Measurements from ENCODE around the gene MYO1H.
"Not testable (repeated sequence)": the region's sequence is repeated elsewhere in the genome, so short reads cannot be mapped to it uniquely, and the experiment has no call there.

Gene MYO1H

GRCh38 chr12:109428037-109428629 lies 80.4 kb downstream of the MYO1H start:
- Histone ChIP-seq H2BK120ac (ENCODE audit: low read depth, low read length) (no peak overlapping the region), H3K9ac (ENCODE audit: low read length) (no peak overlapping the region), H3K4ac (ENCODE audit: low read depth, low read length) (no peak overlapping the region), H3K56ac (ENCODE audit: low read length) (no peak overlapping the region), H3K79me1 (ENCODE audit: low read length) (no peaks in the 10 kb centered on the region), H2BK5ac (ENCODE audit: low read length) (no peak overlapping the region), H3K27me3 (ENCODE audit: insufficient read depth, low read length, poor library complexity) (no peaks in the 10 kb centered on the region), H4K5ac (ENCODE audit: low read length) (no peak overlapping the region), H2BK15ac (replicated peaks; ENCODE audit: low read depth) (no peak overlapping the region), H3K79me2 (ENCODE audit: control insufficient read depth, insufficient read depth, low read length) (no peaks in the 10 kb centered on the region), H4K8ac (ENCODE audit: low read depth, low read length) (no peak overlapping the region), H3K4me2 (ENCODE audit: low read length) (no peak overlapping the region), H3K23ac (ENCODE audit: low read length) (no peak overlapping the region), H2AK5ac (ENCODE audit: low read length) (no peak overlapping the region), H3K18ac (ENCODE audit: low read length) (no peak overlapping the region), H3K36me3 (ENCODE audit: control insufficient read depth, insufficient read depth, low read length) (no peaks in the 10 kb centered on the region), H3K4me3 (ENCODE audit: low read length) (no peak overlapping the region), H3K4me1 (ENCODE audit: control insufficient read depth, low read depth, low read length) (no peaks in the 10 kb centered on the region), H3K27ac (ENCODE audit: low read depth, low read length) (no peak overlapping the region)
- WGBS (ENCODE audit: extremely low coverage, insufficient coverage, low lambda C conversion rate), result no CpG with 5 or more reads among the region's 8 CpGs
- peak; percentile 86 for DNase-seq

- H3K23ac ChIP-seq (ENCODE audit: low read length); H3K4me1 ChIP-seq (ENCODE audit: control insufficient read depth, low read depth, low read length); H3K18ac ChIP-seq (ENCODE audit: low read length); H3K4me2 ChIP-seq (ENCODE audit: low read length); H3K56ac ChIP-seq (ENCODE audit: low read length); H3K27ac ChIP-seq (ENCODE audit: low read depth, low read length); H4K8ac ChIP-seq (ENCODE audit: low read depth, low read length); H3K79me2 ChIP-seq (ENCODE audit: control insufficient read depth, insufficient read depth, low read length); H3K9ac ChIP-seq (ENCODE audit: low read length); H4K5ac ChIP-seq (ENCODE audit: low read length); H2AK5ac ChIP-seq (ENCODE audit: low read length); H3K4ac ChIP-seq (ENCODE audit: low read depth, low read length); H2BK5ac ChIP-seq (ENCODE audit: low read length); H3K4me3 ChIP-seq (ENCODE audit: low read length); H3K36me3 ChIP-seq (ENCODE audit: control insufficient read depth, insufficient read depth, low read length); DNase-seq; H3K79me1 ChIP-seq (ENCODE audit: low read length); H2BK120ac ChIP-seq (ENCODE audit: low read depth, low read length); H3K27me3 ChIP-seq (ENCODE audit: insufficient read depth, low read length, poor library complexity); H2BK15ac ChIP-seq (replicated peaks; ENCODE audit: low read depth): not testable (repeated sequence)
- WGBS (ENCODE audit: extremely low coverage, insufficient coverage, low lambda C conversion rate), result no CpG with 5 or more reads among the region's 3 CpGs
These were observed 81.1 kb downstream of the MYO1H start for GRCh38 chr12:109428804-109429203.

GRCh38 chr12:109430244-109430643 lies 82.5 kb downstream of the MYO1H start:
- H3K4me1 ChIP-seq (ENCODE audit: control insufficient read depth, low read depth, low read length), result no peaks in the 10 kb centered on the region
- no peak overlapping the region for H2BK120ac ChIP-seq (ENCODE audit: low read depth, low read length)
- DNase-seq, result no peak
- H3K9ac ChIP-seq (ENCODE audit: low read length), result no peak overlapping the region
- no peak overlapping the region for H2BK5ac ChIP-seq (ENCODE audit: low read length)
- no CpG with 5 or more reads among the region's 6 CpGs for whole genome bisulfite sequencing (ENCODE audit: extremely low coverage, insufficient coverage, low lambda C conversion rate)
- no peaks in the 10 kb centered on the region for H3K79me2 ChIP-seq (ENCODE audit: control insufficient read depth, insufficient read depth, low read length)
- H4K8ac ChIP-seq (ENCODE audit: low read depth, low read length), result no peak overlapping the region
- no peak overlapping the region for H3K4me2 ChIP-seq (ENCODE audit: low read length)
- no peak overlapping the region for H3K56ac ChIP-seq (ENCODE audit: low read length)
- H3K18ac ChIP-seq (ENCODE audit: low read length), result no peak overlapping the region
- H3K23ac ChIP-seq (ENCODE audit: low read length), result no peak overlapping the region
- H3K27me3 ChIP-seq (ENCODE audit: insufficient read depth, low read length, poor library complexity), result no peaks in the 10 kb centered on the region
- H3K79me1 ChIP-seq (ENCODE audit: low read length), result no peaks in the 10 kb centered on the region
- H3K27ac ChIP-seq (ENCODE audit: low read depth, low read length), result no peak overlapping the region
- H3K36me3 ChIP-seq (ENCODE audit: control insufficient read depth, insufficient read depth, low read length), result no peaks in the 10 kb centered on the region
- no peak overlapping the region for H3K4ac ChIP-seq (ENCODE audit: low read depth, low read length)
- H2AK5ac ChIP-seq (ENCODE audit: low read length), result no peak overlapping the region
- no peak overlapping the region for H4K5ac ChIP-seq (ENCODE audit: low read length)
- no peak overlapping the region for H2BK15ac ChIP-seq (replicated peaks; ENCODE audit: low read depth)
- H3K4me3 ChIP-seq (ENCODE audit: low read length), result no peak overlapping the region

- H3K79me2 ChIP-seq (ENCODE audit: control insufficient read depth, insufficient read depth, low read length), result no peaks in the 10 kb centered on the region
- no peak overlapping the region for H2AK5ac ChIP-seq (ENCODE audit: low read length)
- H3K4me3 ChIP-seq (ENCODE audit: low read length), result no peak overlapping the region
- no peak for DNase-seq
- H3K4me1 ChIP-seq (ENCODE audit: control insufficient read depth, low read depth, low read length), result peaks cover 6% of the 10 kb centered on the region
- no peak overlapping the region for H3K23ac ChIP-seq (ENCODE audit: low read length)
- no peak overlapping the region for H3K18ac ChIP-seq (ENCODE audit: low read length)
- no peak overlapping the region for H2BK5ac ChIP-seq (ENCODE audit: low read length)
- WGBS (ENCODE audit: extremely low coverage, insufficient coverage, low lambda C conversion rate), result no CpG with 5 or more reads among the region's 6 CpGs
- no peak overlapping the region for H2BK15ac ChIP-seq (replicated peaks; ENCODE audit: low read depth)
- H3K4me2 ChIP-seq (ENCODE audit: low read length), result no peak overlapping the region
- H3K27ac ChIP-seq (ENCODE audit: low read depth, low read length), result no peak overlapping the region
- H4K8ac ChIP-seq (ENCODE audit: low read depth, low read length), result no peak overlapping the region
- no peak overlapping the region for H3K4ac ChIP-seq (ENCODE audit: low read depth, low read length)
- H2BK120ac ChIP-seq (ENCODE audit: low read depth, low read length), result no peak overlapping the region
- no peaks in the 10 kb centered on the region for H3K27me3 ChIP-seq (ENCODE audit: insufficient read depth, low read length, poor library complexity)
- no peak overlapping the region for H3K9ac ChIP-seq (ENCODE audit: low read length)
- H3K56ac ChIP-seq (ENCODE audit: low read length), result no peak overlapping the region
- H4K5ac ChIP-seq (ENCODE audit: low read length), result no peak overlapping the region
- H3K79me1 ChIP-seq (ENCODE audit: low read length), result no peaks in the 10 kb centered on the region
- H3K36me3 ChIP-seq (ENCODE audit: control insufficient read depth, insufficient read depth, low read length), result no peaks in the 10 kb centered on the region
These were observed 84.7 kb downstream of the MYO1H start for GRCh38 chr12:109432431-109432830.

GRCh38 chr12:109432842-109433304 lies 85.2 kb downstream of the MYO1H start:
- Histone ChIP-seq H2BK120ac (ENCODE audit: low read depth, low read length) (no peak overlapping the region), H2AK5ac (ENCODE audit: low read length) (no peak overlapping the region), H3K9ac (ENCODE audit: low read length) (no peak overlapping the region), H3K4me1 (ENCODE audit: control insufficient read depth, low read depth, low read length) (peaks cover 6% of the 10 kb centered on the region), H3K23ac (ENCODE audit: low read length) (no peak overlapping the region), H3K18ac (ENCODE audit: low read length) (no peak overlapping the region), H3K27me3 (ENCODE audit: insufficient read depth, low read length, poor library complexity) (no peaks in the 10 kb centered on the region), H2BK15ac (replicated peaks; ENCODE audit: low read depth) (no peak overlapping the region), H3K4me2 (ENCODE audit: low read length) (no peak overlapping the region), H3K27ac (ENCODE audit: low read depth, low read length) (no peak overlapping the region), H4K8ac (ENCODE audit: low read depth, low read length) (no peak overlapping the region), H3K4me3 (ENCODE audit: low read length) (no peak overlapping the region), H4K5ac (ENCODE audit: low read length) (no peak overlapping the region), H3K36me3 (ENCODE audit: control insufficient read depth, insufficient read depth, low read length) (no peaks in the 10 kb centered on the region), H2BK5ac (ENCODE audit: low read length) (no peak overlapping the region), H3K79me1 (ENCODE audit: low read length) (no peaks in the 10 kb centered on the region), H3K79me2 (ENCODE audit: control insufficient read depth, insufficient read depth, low read length) (no peaks in the 10 kb centered on the region), H3K4ac (ENCODE audit: low read depth, low read length) (no peak overlapping the region), H3K56ac (ENCODE audit: low read length) (no peak overlapping the region)
- no CpG with 5 or more reads among the region's 14 CpGs for WGBS (ENCODE audit: extremely low coverage, insufficient coverage, low lambda C conversion rate)
- peak; percentile 90 for DNase-seq

- H3K79me2 ChIP-seq (ENCODE audit: control insufficient read depth, insufficient read depth, low read length), result no peaks in the 10 kb centered on the region
- peak; percentile 36 for DNase-seq
- H3K4ac ChIP-seq (ENCODE audit: low read depth, low read length), result no peak overlapping the region
- H3K9ac ChIP-seq (ENCODE audit: low read length), result no peak overlapping the region
- WGBS (ENCODE audit: extremely low coverage, insufficient coverage, low lambda C conversion rate), result no CpG with 5 or more reads among the region's 4 CpGs
- no peak overlapping the region for H2BK5ac ChIP-seq (ENCODE audit: low read length)
- no peak overlapping the region for H2BK15ac ChIP-seq (replicated peaks; ENCODE audit: low read depth)
- no peak overlapping the region for H2AK5ac ChIP-seq (ENCODE audit: low read length)
- no peak overlapping the region for H4K8ac ChIP-seq (ENCODE audit: low read depth, low read length)
- H3K4me2 ChIP-seq (ENCODE audit: low read length), result no peak overlapping the region
- H3K4me3 ChIP-seq (ENCODE audit: low read length), result no peak overlapping the region
- H3K18ac ChIP-seq (ENCODE audit: low read length), result no peak overlapping the region
- no peaks in the 10 kb centered on the region for H3K27me3 ChIP-seq (ENCODE audit: insufficient read depth, low read length, poor library complexity)
- no peak overlapping the region for H4K5ac ChIP-seq (ENCODE audit: low read length)
- H3K23ac ChIP-seq (ENCODE audit: low read length), result no peak overlapping the region
- no peaks in the 10 kb centered on the region for H3K36me3 ChIP-seq (ENCODE audit: control insufficient read depth, insufficient read depth, low read length)
- no peaks in the 10 kb centered on the region for H3K79me1 ChIP-seq (ENCODE audit: low read length)
- H3K4me1 ChIP-seq (ENCODE audit: control insufficient read depth, low read depth, low read length), result peaks cover 6% of the 10 kb centered on the region
- no peak overlapping the region for H3K27ac ChIP-seq (ENCODE audit: low read depth, low read length)
- no peak overlapping the region for H2BK120ac ChIP-seq (ENCODE audit: low read depth, low read length)
- H3K56ac ChIP-seq (ENCODE audit: low read length), result no peak overlapping the region
These were observed 85.9 kb downstream of the MYO1H start for GRCh38 chr12:109433618-109434017.

All from mesendoderm (in vitro differentiated cells).